PC-3 (cell line): ENCODE results near the gene B4GALT7. TPM values are rescaled to one million over a fixed set of nuclear protein-coding genes. Genes with fewer than 3 reads are reported as not detected.

Source experiments
- ATAC-seq: fragments of 200-7000 bp; cut with Tn5 transposase; 2 replicates; pipeline ENCODE4 v1.9.1; 2020; ENCODE audit warnings: mild to moderate bottlenecking, moderate library complexity
- BruUV-seq: library from RNA; stranded (reverse); fragments of 400-500 nt; replicated peaks from 2 replicates; lab custom pipeline; 2021; lab: Mats Ljungman, UMichigan
- CTCF ChIA-PET: fragments of 300-600 bp; sonication (Branson Sonifier 250); formaldehyde crosslinking; loops from one replicate; lab custom pipeline; 2022; ENCODE audit warnings: antibody characterized with exemption; lab: Charles Lee
- POLR2A ChIA-PET: fragments of 300-600 bp; sonication (Branson Sonifier 250); formaldehyde crosslinking; loops from one replicate; lab custom pipeline; 2022; ENCODE audit warnings: antibody characterized with exemption; ENCODE audit not compliant: unreplicated experiment; lab: Charles Lee
- DNase-seq: peaks from one replicate; pipeline ENCODE4 v3.0.0-alpha.2; 2015
- H2AFZ ChIP-seq: fragments of 300-600 bp; sonication (generic); 2 replicates; pipeline ENCODE4 v1.6.0; 2016; ENCODE audit warnings: antibody characterized with exemption, low read length
- H3F3A ChIP-seq: fragments of 300-600 bp; sonication (generic); one replicate; pipeline ENCODE4 v1.6.0; 2017; ENCODE audit warnings: antibody characterized with exemption, low read length, control low read depth, mild to moderate bottlenecking; ENCODE audit not compliant: unreplicated experiment
- H3K27ac ChIP-seq: fragments of 300-600 bp; sonication (generic); 2 replicates; pipeline ENCODE4 v1.5.1; 2016; ENCODE audit warnings: mild to moderate bottlenecking, low read length
- H3K27me3 ChIP-seq: fragments of 300-600 bp; sonication (generic); 2 replicates; pipeline ENCODE4 v1.6.1; 2016; ENCODE audit warnings: low read length, mixed read lengths
- H3K36me3 ChIP-seq: fragments of 300-600 bp; sonication (generic); 2 replicates; pipeline ENCODE4 v1.6.1; 2016; ENCODE audit warnings: low read depth, mixed run types, low read length, mixed read lengths
- H3K4me1 ChIP-seq: fragments of 300-600 bp; sonication (generic); 2 replicates; pipeline ENCODE4 v1.5.1; 2016; ENCODE audit warnings: low read length; ENCODE audit not compliant: insufficient read depth
- H3K4me2 ChIP-seq: fragments of 300-600 bp; sonication (generic); 2 replicates; pipeline ENCODE4 v1.6.0; 2016; ENCODE audit warnings: low read length
- H3K4me3 ChIP-seq: fragments of 300-600 bp; sonication (generic); 2 replicates; pipeline ENCODE4 v1.5.1; 2016; ENCODE audit warnings: mild to moderate bottlenecking, low read length, mixed read lengths
- H3K79me2 ChIP-seq: fragments of 300-600 bp; sonication (generic); 2 replicates; pipeline ENCODE4 v1.6.1; 2017; ENCODE audit warnings: low read length, mixed read lengths
- H3K9ac ChIP-seq: fragments of 300-600 bp; sonication (generic); 2 replicates; pipeline ENCODE4 v1.6.0; 2016; ENCODE audit warnings: mild to moderate bottlenecking, low read length
- H3K9me2 ChIP-seq: fragments of 300-600 bp; sonication (generic); replicated peaks from 2 replicates; pipeline ENCODE4 v1.6.1; 2016; ENCODE audit warnings: mixed run types, low read length, mixed read lengths
- H3K9me3 ChIP-seq: fragments of 300-600 bp; sonication (generic); 2 replicates; pipeline ENCODE4 v1.6.1; 2016; ENCODE audit warnings: low read length, mixed read lengths
- H4K20me1 ChIP-seq: fragments of 300-600 bp; sonication (generic); 2 replicates; pipeline ENCODE4 v1.6.1; 2016; ENCODE audit warnings: low read length, mixed read lengths
- CTCF ChIP-seq: fragments of 300-600 bp; sonication (generic); conservative IDR thresholded peaks from 2 replicates; pipeline ENCODE4 v1.5.1; 2017; ENCODE audit warnings: antibody characterized with exemption, low read depth, mild to moderate bottlenecking, low read length
- EZH2 ChIP-seq: fragments of 300-600 bp; sonication (generic); IDR thresholded peaks from one replicate; pipeline ENCODE4 v1.6.1; 2017; ENCODE audit warnings: antibody characterized with exemption, mild to moderate bottlenecking, low read length; ENCODE audit not compliant: unreplicated experiment
- EZH2phosphoT487 ChIP-seq: fragments of 300-600 bp; sonication (generic); IDR thresholded peaks from 2 replicates; pipeline ENCODE4 v1.6.1; 2018; ENCODE audit warnings: mild to moderate bottlenecking, antibody characterized with exemption, low read length, borderline replicate concordance
- intact Hi-C: fragments of 100-400 bp; cut with micrococcal nuclease; formaldehyde crosslinking; loops from 2 replicates; pipeline ENCODE4 v1.9.0; 2023
- total RNA-seq: library from RNA; depleted of rRNA; stranded (reverse); fragments of >200 nt; gene quantifications from 2 replicates; pipeline ENCODE4 v1.2.3, GENCODE V29; 2014

The B4GALT7 gene
- total RNA-seq, 1 experiment from 2014 or later = 33.8 TPM

GRCh38 chr5:177555228-177555627 is 44.7 kb upstream of the B4GALT7 start:
- H2AFZ ChIP-seq = peak overlapping the region; percentile 99
- peaks cover 15% of the 10 kb centered on the region; the same call in 1 of the 2 replicates for H4K20me1 ChIP-seq
- no TSS peak for BruUV-seq
- no peaks in the 10 kb centered on the region; the same call in 1 of the 2 replicates for H3K36me3 ChIP-seq
- intact Hi-C loops = loop anchor here (2.0 kb wide), 1 partner anchor 38 kb away; the partner anchor contains the start of gene TMED9
- DNase-seq (no peak), ATAC-seq (no peak)
- H3K4me3 ChIP-seq = peak overlapping the region; percentile 75
- TF ChIP-seq CTCF (no peak), EZH2 (no peak), EZH2phosphoT487 (no peak)
- peaks cover 21% of the 10 kb centered on the region for H3K4me1 ChIP-seq
- no peaks in the 10 kb centered on the region for H3K9me3 ChIP-seq
- peak overlapping the region; percentile 88 for H3K4me2 ChIP-seq
- no peak overlapping the region for H3K27ac ChIP-seq
- H3K27me3 ChIP-seq = no peaks in the 10 kb centered on the region
- H3F3A ChIP-seq = no peaks in the 10 kb centered on the region
- ChIA-PET POLR2A (no interaction called here), CTCF (no interaction called here)
- H3K9me2 ChIP-seq = no peaks in the 10 kb centered on the region
- no peak overlapping the region for H3K9ac ChIP-seq
- peaks cover 43% of the 10 kb centered on the region for H3K79me2 ChIP-seq

- H3K4me3 ChIP-seq = no peak overlapping the region
- BruUV-seq = no TSS peak
- H3F3A ChIP-seq = no peaks in the 10 kb centered on the region
- no peak overlapping the region for H3K9ac ChIP-seq
- no peaks in the 10 kb centered on the region for H3K27me3 ChIP-seq
- ATAC-seq (no peak), DNase-seq (no peak)
- H2AFZ ChIP-seq = no peak overlapping the region
- H4K20me1 ChIP-seq = peaks cover 15% of the 10 kb centered on the region; the same call in 1 of the 2 replicates
- no peaks in the 10 kb centered on the region; the same call in 1 of the 2 replicates for H3K36me3 ChIP-seq
- H3K9me2 ChIP-seq = no peaks in the 10 kb centered on the region
- no peak overlapping the region for H3K4me2 ChIP-seq
- CTCF ChIA-PET = no interaction called here
- intact Hi-C loops = loop anchor here (2.0 kb wide), 1 partner anchor 37 kb away; the partner anchor contains the start of gene TMED9
- H3K9me3 ChIP-seq = no peaks in the 10 kb centered on the region
- H3K27ac ChIP-seq = no peak overlapping the region
- H3K79me2 ChIP-seq = peaks cover 39% of the 10 kb centered on the region
- peaks cover 21% of the 10 kb centered on the region for H3K4me1 ChIP-seq
- POLR2A ChIA-PET = no interaction called here
- no peak for TF ChIP-seq EZH2phosphoT487
- no peak for TF ChIP-seq CTCF
- no peak for TF ChIP-seq EZH2
Measured at GRCh38 chr5:177555665-177556064, 44.3 kb upstream of the B4GALT7 start.

GRCh38 chr5:177557041-177557647 is 42.8 kb upstream of the B4GALT7 start:
- BruUV-seq = no TSS peak
- Histone ChIP-seq H3K79me2 (peaks cover 24% of the 10 kb centered on the region), H3K9me3 (no peaks in the 10 kb centered on the region), H3K27me3 (no peaks in the 10 kb centered on the region), H3K36me3 (no peaks in the 10 kb centered on the region; the same call in 1 of the 2 replicates), H3K4me2 (no peak overlapping the region), H3K4me1 (peaks cover 18% of the 10 kb centered on the region), H3K4me3 (no peak overlapping the region), H3K9ac (no peak overlapping the region), H3F3A (no peaks in the 10 kb centered on the region), H3K9me2 (no peaks in the 10 kb centered on the region), H4K20me1 (peaks cover 9% of the 10 kb centered on the region; the same call in 1 of the 2 replicates), H3K27ac (no peak overlapping the region), H2AFZ (no peak overlapping the region)
- DNase-seq (no peak), ATAC-seq (no peak)
- TF ChIP-seq EZH2phosphoT487 = no peak
- no peak for TF ChIP-seq EZH2
- no peak for TF ChIP-seq CTCF
- ChIA-PET POLR2A (no interaction called here), CTCF (no interaction called here)
- intact Hi-C loops = no loop called here
